CD4-positive, alpha-beta T cell (primary cell): ENCODE data around the gene ESRRG. TPM values are rescaled to one million over a fixed set of nuclear protein-coding genes. Genes with fewer than 3 reads are reported as not detected.

ENCODE experiments used
- ATAC-seq: fragments of 200-7000 bp; cut with Tn5 transposase; one replicate; pipeline ENCODE4 v1.10.0; 2022; ENCODE audit warnings: mild to moderate bottlenecking; ENCODE audit not compliant: poor library complexity
- CTCF ChIA-PET: fragments of 350-600 bp; sonication (Branson Sonifier 250); formaldehyde crosslinking; loops from one replicate; lab custom pipeline; 2021; ENCODE audit warnings: antibody characterized with exemption, inconsistent platforms; lab: Charles Lee
- POLR2A ChIA-PET: fragments of 350-600 bp; sonication (Branson Sonifier 250); formaldehyde crosslinking; loops from one replicate; lab custom pipeline; 2021; ENCODE audit warnings: antibody characterized with exemption, inconsistent platforms; lab: Charles Lee
- DNase-seq, 14 experiments: peaks; one replicate each; pipeline ENCODE4 v3.0.0-alpha.2; 2013 to 2020; ENCODE audit warnings: mixed read lengths in 2 of 14
- H3K27ac ChIP-seq, 2 donors: one replicate each; pipeline versions ENCODE4 v1.5.1 to v1.7.0; 2013; ENCODE audit warnings: low read length in 2 of 2, low read depth in 1 of 2, mild to moderate bottlenecking in 1 of 2
- H3K27me3 ChIP-seq, 2 experiments: 1 replicate in 1 of 2; 2 replicates in 1 of 2; pipeline versions ENCODE4 v1.6.1 to v1.7.0; 2013; ENCODE audit warnings: low read length in 2 of 2, control low read depth in 1 of 2, mild to moderate bottlenecking in 1 of 2, moderate library complexity in 1 of 2; ENCODE audit not compliant: insufficient read depth in 2 of 2, control insufficient read depth in 1 of 2
- H3K36me3 ChIP-seq: one replicate; pipeline ENCODE4 v1.6.1; 2013; ENCODE audit warnings: low read length, control low read depth; ENCODE audit not compliant: insufficient read depth
- H3K4me1 ChIP-seq: one replicate; pipeline ENCODE4 v1.6.1; 2013; ENCODE audit warnings: low read length, control low read depth; ENCODE audit not compliant: insufficient read depth
- H3K4me3 ChIP-seq: one replicate; pipeline ENCODE4 v1.5.1; 2013; ENCODE audit warnings: mild to moderate bottlenecking, low read length, moderate library complexity
- H3K9me3 ChIP-seq, 2 experiments: 1 replicate in 1 of 2; 2 replicates in 1 of 2; pipeline versions ENCODE4 v1.6.1 to v1.7.0; 2013; ENCODE audit warnings: low read length in 2 of 2, mild to moderate bottlenecking in 2 of 2, control low read depth in 1 of 2, moderate library complexity in 1 of 2; ENCODE audit not compliant: control insufficient read depth in 1 of 2, insufficient read depth in 1 of 2
- H3K27ac Mint-ChIP-seq: one replicate; pipeline ENCODE4 v1.8.0; 2020; ENCODE audit warnings: mixed read lengths
- H3K27me3 Mint-ChIP-seq: one replicate; pipeline ENCODE4 v1.8.0; 2021; ENCODE audit warnings: mixed read lengths
- H3K36me3 Mint-ChIP-seq: one replicate; pipeline ENCODE4 v1.8.0; 2021; ENCODE audit warnings: low read depth, mixed read lengths
- H3K4me1 Mint-ChIP-seq: one replicate; pipeline ENCODE4 v1.8.0; 2021; ENCODE audit warnings: low read depth, mixed read lengths
- H3K4me3 Mint-ChIP-seq: one replicate; pipeline ENCODE4 v1.8.0; 2020; ENCODE audit warnings: mild to moderate bottlenecking, mixed read lengths
- H3K9me3 Mint-ChIP-seq: one replicate; pipeline ENCODE4 v1.8.0; 2020; ENCODE audit warnings: mixed read lengths
- intact Hi-C, 2 experiments: fragments of 100-400 bp; cut with DNase I in 1 of 2; cut with micrococcal nuclease in 1 of 2; formaldehyde crosslinking; loops; one replicate each; pipeline versions ENCODE4 v1.15.1 to v1.9.0; 2023 to 2025; cut with DNase I, micrococcal nuclease
- total RNA-seq, 174 experiments: library from RNA in 2 of 174; stranded (reverse) in 2 of 174; gene quantifications; one replicate each; pipeline ENCODE4 v1.2.3 and lab custom pipeline; 2021 to 2026
- TF ChIP-seq, protein P1 (sequence below): fragments of 200-600 bp; IDR thresholded peaks from one replicate; pipeline ENCODE4 v1.8.0; 2022; ENCODE audit warnings: antibody characterized with exemption, mild to moderate bottlenecking

ESRRG gene
- total RNA-seq, 2 experiments from 2014 or later, result not detected

DNA sequence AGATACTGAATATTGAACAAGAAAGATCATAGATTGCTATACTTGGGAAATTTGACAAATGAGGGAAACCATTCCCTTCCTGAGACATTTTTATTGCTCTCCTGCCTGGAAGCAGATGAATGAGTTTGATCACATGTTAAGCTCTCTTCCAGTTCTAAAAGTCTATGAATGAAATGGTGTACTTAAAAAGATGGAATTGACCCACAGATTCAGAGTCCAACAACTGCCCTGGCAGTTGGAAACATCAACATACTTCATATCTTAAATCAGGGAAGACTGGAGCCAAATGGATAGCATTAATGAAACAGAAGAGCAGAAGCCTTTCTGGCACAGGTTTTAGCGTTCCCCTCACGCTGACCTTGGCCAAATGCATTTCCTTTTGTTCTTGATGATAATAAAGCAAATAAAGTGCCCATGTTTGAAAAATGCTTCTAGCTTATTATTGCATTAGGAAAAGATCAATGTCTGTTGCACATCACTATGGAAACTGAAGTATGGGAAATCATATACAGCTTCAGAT, 142.6 kb downstream of the ESRRG start:
- no peak for ATAC-seq
- POLR2A ChIA-PET, result no interaction called here
- Histone ChIP-seq H3K27me3 (no peaks in the 10 kb centered on the region), H3K27ac (no peak overlapping the region), H3K4me1 (no peaks in the 10 kb centered on the region), H3K36me3 (no peaks in the 10 kb centered on the region), H3K4me3 (no peak overlapping the region), H3K9me3 (peaks cover 0 to 4% of the 10 kb centered on the region in 2 experiments)
- CTCF ChIA-PET, result no interaction called here
- no peak for DNase-seq
- H3K27ac Mint-ChIP-seq, result no peak overlapping the region
- no peaks in the 10 kb centered on the region for H3K4me1 Mint-ChIP-seq
- H3K27me3 Mint-ChIP-seq, result no peaks in the 10 kb centered on the region
- TF ChIP-seq, protein P1, sequence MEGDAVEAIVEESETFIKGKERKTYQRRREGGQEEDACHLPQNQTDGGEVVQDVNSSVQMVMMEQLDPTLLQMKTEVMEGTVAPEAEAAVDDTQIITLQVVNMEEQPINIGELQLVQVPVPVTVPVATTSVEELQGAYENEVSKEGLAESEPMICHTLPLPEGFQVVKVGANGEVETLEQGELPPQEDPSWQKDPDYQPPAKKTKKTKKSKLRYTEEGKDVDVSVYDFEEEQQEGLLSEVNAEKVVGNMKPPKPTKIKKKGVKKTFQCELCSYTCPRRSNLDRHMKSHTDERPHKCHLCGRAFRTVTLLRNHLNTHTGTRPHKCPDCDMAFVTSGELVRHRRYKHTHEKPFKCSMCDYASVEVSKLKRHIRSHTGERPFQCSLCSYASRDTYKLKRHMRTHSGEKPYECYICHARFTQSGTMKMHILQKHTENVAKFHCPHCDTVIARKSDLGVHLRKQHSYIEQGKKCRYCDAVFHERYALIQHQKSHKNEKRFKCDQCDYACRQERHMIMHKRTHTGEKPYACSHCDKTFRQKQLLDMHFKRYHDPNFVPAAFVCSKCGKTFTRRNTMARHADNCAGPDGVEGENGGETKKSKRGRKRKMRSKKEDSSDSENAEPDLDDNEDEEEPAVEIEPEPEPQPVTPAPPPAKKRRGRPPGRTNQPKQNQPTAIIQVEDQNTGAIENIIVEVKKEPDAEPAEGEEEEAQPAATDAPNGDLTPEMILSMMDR, result no peak
- no peak overlapping the region for H3K4me3 Mint-ChIP-seq
- H3K9me3 Mint-ChIP-seq, result peaks cover 14% of the 10 kb centered on the region
- intact Hi-C loops, result no loop called here
- no peaks in the 10 kb centered on the region for H3K36me3 Mint-ChIP-seq

- H3K36me3 ChIP-seq, result no peaks in the 10 kb centered on the region
- H3K27me3 ChIP-seq, result no peaks in the 10 kb centered on the region
- ChIA-PET POLR2A (no interaction called here), CTCF (no interaction called here)
- H3K9me3 Mint-ChIP-seq, result peaks cover 13% of the 10 kb centered on the region
- H3K27me3 Mint-ChIP-seq, result no peaks in the 10 kb centered on the region
- H3K27ac ChIP-seq, result no peak overlapping the region
- H3K27ac Mint-ChIP-seq, result no peak overlapping the region
- ATAC-seq, result no peak
- no peaks in the 10 kb centered on the region for H3K4me1 ChIP-seq
- H3K36me3 Mint-ChIP-seq, result no peaks in the 10 kb centered on the region
- H3K4me3 ChIP-seq, result no peak overlapping the region
- intact Hi-C loops, result no loop called here
- no peak overlapping the region for H3K4me3 Mint-ChIP-seq
- no peak for DNase-seq
- H3K9me3 ChIP-seq, result no peaks in the 10 kb centered on the region
- TF ChIP-seq, protein P1, result no peak
- no peaks in the 10 kb centered on the region for H3K4me1 Mint-ChIP-seq
These were observed 146.8 kb downstream of the ESRRG start for GRCh38 chr1:216576234-216576937.

DNA sequence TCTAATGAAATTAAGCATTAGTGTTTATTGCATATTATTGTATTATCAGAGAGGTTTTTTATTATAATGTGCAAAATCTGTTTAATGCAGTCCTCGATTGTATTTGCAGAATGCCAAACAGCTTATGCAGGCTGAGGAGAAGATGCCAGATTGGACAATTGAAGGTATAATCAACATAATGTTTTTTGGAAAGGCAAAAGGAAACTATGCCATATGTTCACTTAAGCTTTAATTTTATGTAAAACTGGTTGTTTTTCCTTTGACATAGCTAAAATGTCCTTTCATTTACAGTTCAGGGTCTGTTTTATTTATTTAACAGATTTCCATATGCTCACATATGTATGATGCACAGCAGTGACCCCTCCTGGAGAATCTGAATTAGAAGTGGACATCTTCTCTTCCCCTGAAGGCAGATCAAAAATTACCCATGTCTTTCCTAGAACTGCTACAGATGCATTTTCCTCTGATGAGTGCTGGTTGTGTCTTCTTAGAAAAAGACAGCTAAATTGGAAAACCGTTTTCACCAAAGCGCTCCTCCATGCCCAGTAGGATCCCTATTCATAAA, 156.5 kb downstream of the ESRRG start:
- Mint-ChIP-seq H3K4me3 (no peak overlapping the region), H3K9me3 (no peaks in the 10 kb centered on the region), H3K27me3 (no peaks in the 10 kb centered on the region), H3K36me3 (no peaks in the 10 kb centered on the region), H3K4me1 (no peaks in the 10 kb centered on the region), H3K27ac (no peak overlapping the region)
- ChIA-PET POLR2A (no interaction called here), CTCF (interaction anchor here (1.2 kb wide), 1 partner anchor 32 kb away, joined by 3 read pairs; no protein-coding TSS in a partner anchor)
- Histone ChIP-seq H3K9me3 (peaks cover 0 to 4% of the 10 kb centered on the region in 2 experiments), H3K36me3 (no peaks in the 10 kb centered on the region), H3K4me1 (no peaks in the 10 kb centered on the region), H3K4me3 (no peak overlapping the region), H3K27ac (no peak overlapping the region), H3K27me3 (no peaks in the 10 kb centered on the region)
- ATAC-seq, result no peak
- intact Hi-C loops, result no loop called here
- TF ChIP-seq, protein P1, result no peak
- DNase-seq, result no peak
